ENCODE results near the gene CCP110.

GRCh38 chr16:19589771-19590302, 66.1 kb downstream of the CCP110 start:
- TF ChIP-seq CTCF (IDR thresholded peaks at IDR 0.05) (no peak), EZH2 (IDR thresholded peaks at IDR 0.05; ENCODE audit: borderline replicate concordance, insufficient read depth, low read depth, low read length, poor library complexity, severe bottlenecking) (no peak)

Data from B cell (primary cell).